Measurements from ENCODE around the gene SERPINA12. TPM values are rescaled to one million over a fixed set of nuclear protein-coding genes. Genes with fewer than 3 reads are reported as not detected.

Gene SERPINA12
- not detected in 2 replicates for total RNA-seq (2014; rRNA removed; shearing (Covaris generic); ENCODE audit: low replicate concordance)

GRCh38 chr14:94509356-94509755 lies at the start of gene SERPINA12:
Gene SERPINA12, minus strand, starts transcription at chr14:94509469. Its CDS starts 11,072 bp downstream, at chr14:94498397.
- no peak within 1 kb of the TSS for H3K4me2 ChIP-seq (ENCODE audit: low read depth, low read length, poor library complexity, severe bottlenecking)
- H2AFZ ChIP-seq (ENCODE audit: low read length), result no peak within 1 kb of the TSS
- no peaks in the 10 kb centered on the region for H3K36me3 ChIP-seq (ENCODE audit: insufficient read depth, low read length)
- no peaks in the 10 kb centered on the region for H3K79me2 ChIP-seq (ENCODE audit: low read length)
- H3K4me1 ChIP-seq (ENCODE audit: low read length), result no peaks in the 10 kb centered on the region
- H3K27me3 ChIP-seq (ENCODE audit: low read length), result no peaks in the 10 kb centered on the region
- no peak for DNase-seq
- H3K27ac ChIP-seq (ENCODE audit: low read length), result no peak within 1 kb of the TSS
- no peaks in the 10 kb centered on the region for H4K20me1 ChIP-seq (ENCODE audit: insufficient read depth, low read depth, low read length)
- no peak within 1 kb of the TSS for H3K9ac ChIP-seq (ENCODE audit: low read length)
- no peaks in the 10 kb centered on the region for H3K9me3 ChIP-seq (ENCODE audit: low read length)
- no peaks in the 10 kb centered on the region for H3K9me2 ChIP-seq (replicated peaks; ENCODE audit: insufficient read depth, low read length)
- H3K4me3 ChIP-seq (ENCODE audit: low read length), result no peak within 1 kb of the TSS

- Histone ChIP-seq H3K27me3 (ENCODE audit: low read length) (no peaks in the 10 kb centered on the region), H3K36me3 (ENCODE audit: insufficient read depth, low read length) (no peaks in the 10 kb centered on the region), H2AFZ (ENCODE audit: low read length) (no peak overlapping the region), H3K4me1 (ENCODE audit: low read length) (no peaks in the 10 kb centered on the region), H3K9me3 (ENCODE audit: low read length) (no peaks in the 10 kb centered on the region), H3K4me2 (ENCODE audit: low read depth, low read length, poor library complexity, severe bottlenecking) (no peak overlapping the region), H3K9ac (ENCODE audit: low read length) (no peak overlapping the region), H3K4me3 (ENCODE audit: low read length) (no peak overlapping the region), H4K20me1 (ENCODE audit: insufficient read depth, low read depth, low read length) (no peaks in the 10 kb centered on the region), H3K9me2 (replicated peaks; ENCODE audit: insufficient read depth, low read length) (no peaks in the 10 kb centered on the region), H3K79me2 (ENCODE audit: low read length) (no peaks in the 10 kb centered on the region), H3K27ac (ENCODE audit: low read length) (no peak overlapping the region)
- no peak for DNase-seq
These were observed 49.6 kb upstream of the SERPINA12 start for GRCh38 chr14:94558842-94559241.

- Histone ChIP-seq H3K27ac (ENCODE audit: low read length) (no peak overlapping the region), H3K4me1 (ENCODE audit: low read length) (no peaks in the 10 kb centered on the region), H2AFZ (ENCODE audit: low read length) (no peak overlapping the region), H4K20me1 (ENCODE audit: insufficient read depth, low read depth, low read length) (no peaks in the 10 kb centered on the region), H3K9ac (ENCODE audit: low read length) (no peak overlapping the region), H3K9me3 (ENCODE audit: low read length) (no peaks in the 10 kb centered on the region), H3K36me3 (ENCODE audit: insufficient read depth, low read length) (no peaks in the 10 kb centered on the region), H3K27me3 (ENCODE audit: low read length) (no peaks in the 10 kb centered on the region), H3K9me2 (replicated peaks; ENCODE audit: insufficient read depth, low read length) (no peaks in the 10 kb centered on the region), H3K4me2 (ENCODE audit: low read depth, low read length, poor library complexity, severe bottlenecking) (no peak overlapping the region), H3K4me3 (ENCODE audit: low read length) (no peak overlapping the region), H3K79me2 (ENCODE audit: low read length) (no peaks in the 10 kb centered on the region)
- no peak for DNase-seq
These were observed 48.1 kb upstream of the SERPINA12 start for GRCh38 chr14:94557327-94557726.

- no peak for DNase-seq
- Histone ChIP-seq H3K4me2 (ENCODE audit: low read depth, low read length, poor library complexity, severe bottlenecking) (no peak overlapping the region), H3K4me1 (ENCODE audit: low read length) (no peaks in the 10 kb centered on the region), H2AFZ (ENCODE audit: low read length) (no peak overlapping the region), H3K9me3 (ENCODE audit: low read length) (no peaks in the 10 kb centered on the region), H3K9ac (ENCODE audit: low read length) (no peak overlapping the region), H3K9me2 (replicated peaks; ENCODE audit: insufficient read depth, low read length) (no peaks in the 10 kb centered on the region), H3K4me3 (ENCODE audit: low read length) (no peak overlapping the region), H3K27ac (ENCODE audit: low read length) (no peak overlapping the region), H3K27me3 (ENCODE audit: low read length) (no peaks in the 10 kb centered on the region), H3K79me2 (ENCODE audit: low read length) (no peaks in the 10 kb centered on the region), H4K20me1 (ENCODE audit: insufficient read depth, low read depth, low read length) (no peaks in the 10 kb centered on the region), H3K36me3 (ENCODE audit: insufficient read depth, low read length) (no peaks in the 10 kb centered on the region)
These were observed 46.7 kb upstream of the SERPINA12 start for GRCh38 chr14:94555991-94556390.

GRCh38 chr14:94550041-94550440 lies 40.8 kb upstream of the SERPINA12 start:
- DNase-seq, result no peak
- H3K27me3 ChIP-seq (ENCODE audit: low read length), result no peaks in the 10 kb centered on the region
- no peaks in the 10 kb centered on the region for H3K9me3 ChIP-seq (ENCODE audit: low read length)
- H3K4me2 ChIP-seq (ENCODE audit: low read depth, low read length, poor library complexity, severe bottlenecking), result no peak overlapping the region
- H3K79me2 ChIP-seq (ENCODE audit: low read length), result no peaks in the 10 kb centered on the region
- no peaks in the 10 kb centered on the region for H3K36me3 ChIP-seq (ENCODE audit: insufficient read depth, low read length)
- no peaks in the 10 kb centered on the region for H4K20me1 ChIP-seq (ENCODE audit: insufficient read depth, low read depth, low read length)
- no peaks in the 10 kb centered on the region for H3K4me1 ChIP-seq (ENCODE audit: low read length)
- H2AFZ ChIP-seq (ENCODE audit: low read length), result no peak overlapping the region
- H3K4me3 ChIP-seq (ENCODE audit: low read length), result no peak overlapping the region
- no peak overlapping the region for H3K27ac ChIP-seq (ENCODE audit: low read length)
- no peak overlapping the region for H3K9ac ChIP-seq (ENCODE audit: low read length)
- H3K9me2 ChIP-seq (replicated peaks; ENCODE audit: insufficient read depth, low read length), result no peaks in the 10 kb centered on the region

- Histone ChIP-seq H3K79me2 (ENCODE audit: low read length) (no peaks in the 10 kb centered on the region), H3K27ac (ENCODE audit: low read length) (no peak overlapping the region), H3K27me3 (ENCODE audit: low read length) (no peaks in the 10 kb centered on the region), H3K4me2 (ENCODE audit: low read depth, low read length, poor library complexity, severe bottlenecking) (no peak overlapping the region), H3K4me3 (ENCODE audit: low read length) (no peak overlapping the region), H3K9me2 (replicated peaks; ENCODE audit: insufficient read depth, low read length) (no peaks in the 10 kb centered on the region), H4K20me1 (ENCODE audit: insufficient read depth, low read depth, low read length) (no peaks in the 10 kb centered on the region), H3K9ac (ENCODE audit: low read length) (no peak overlapping the region), H3K4me1 (ENCODE audit: low read length) (no peaks in the 10 kb centered on the region), H2AFZ (ENCODE audit: low read length) (no peak overlapping the region), H3K9me3 (ENCODE audit: low read length) (no peaks in the 10 kb centered on the region), H3K36me3 (ENCODE audit: insufficient read depth, low read length) (no peaks in the 10 kb centered on the region)
- DNase-seq, result peak; percentile 92
These were observed 40.0 kb upstream of the SERPINA12 start for GRCh38 chr14:94548999-94549985.

- no peak overlapping the region for H2AFZ ChIP-seq (ENCODE audit: low read length)
- H3K27me3 ChIP-seq (ENCODE audit: low read length), result no peaks in the 10 kb centered on the region
- H3K9me3 ChIP-seq (ENCODE audit: low read length), result no peaks in the 10 kb centered on the region
- no peaks in the 10 kb centered on the region for H3K36me3 ChIP-seq (ENCODE audit: insufficient read depth, low read length)
- no peaks in the 10 kb centered on the region for H3K79me2 ChIP-seq (ENCODE audit: low read length)
- no peak overlapping the region for H3K4me2 ChIP-seq (ENCODE audit: low read depth, low read length, poor library complexity, severe bottlenecking)
- no peak overlapping the region for H3K4me3 ChIP-seq (ENCODE audit: low read length)
- no peaks in the 10 kb centered on the region for H3K4me1 ChIP-seq (ENCODE audit: low read length)
- H3K27ac ChIP-seq (ENCODE audit: low read length), result no peak overlapping the region
- H4K20me1 ChIP-seq (ENCODE audit: insufficient read depth, low read depth, low read length), result no peaks in the 10 kb centered on the region
- no peaks in the 10 kb centered on the region for H3K9me2 ChIP-seq (replicated peaks; ENCODE audit: insufficient read depth, low read length)
- DNase-seq, result no peak
- no peak overlapping the region for H3K9ac ChIP-seq (ENCODE audit: low read length)
These were observed 39.1 kb upstream of the SERPINA12 start for GRCh38 chr14:94548131-94548998.

GRCh38 chr14:94547726-94548125 lies 38.5 kb upstream of the SERPINA12 start:
- no peak overlapping the region for H3K4me2 ChIP-seq (ENCODE audit: low read depth, low read length, poor library complexity, severe bottlenecking)
- H3K9me2 ChIP-seq (replicated peaks; ENCODE audit: insufficient read depth, low read length), result no peaks in the 10 kb centered on the region
- H2AFZ ChIP-seq (ENCODE audit: low read length), result no peak overlapping the region
- DNase-seq, result no peak
- H3K9ac ChIP-seq (ENCODE audit: low read length), result no peak overlapping the region
- H4K20me1 ChIP-seq (ENCODE audit: insufficient read depth, low read depth, low read length), result no peaks in the 10 kb centered on the region
- H3K9me3 ChIP-seq (ENCODE audit: low read length), result no peaks in the 10 kb centered on the region
- H3K27me3 ChIP-seq (ENCODE audit: low read length), result no peaks in the 10 kb centered on the region
- no peaks in the 10 kb centered on the region for H3K4me1 ChIP-seq (ENCODE audit: low read length)
- no peaks in the 10 kb centered on the region for H3K79me2 ChIP-seq (ENCODE audit: low read length)
- no peaks in the 10 kb centered on the region for H3K36me3 ChIP-seq (ENCODE audit: insufficient read depth, low read length)
- H3K27ac ChIP-seq (ENCODE audit: low read length), result no peak overlapping the region
- H3K4me3 ChIP-seq (ENCODE audit: low read length), result no peak overlapping the region

All from Karpas-422 (cell line).